Measurements from ENCODE around the gene TBC1D9B.

Gene TBC1D9B

GRCh38 chr5:179841621-179842020, 66.1 kb downstream of the TBC1D9B start:
- Mint-ChIP-seq H3K4me3 (no peak overlapping the region), H3K27me3 (ENCODE audit: low read depth) (no peaks in the 10 kb centered on the region), H3K36me3 (ENCODE audit: low read depth) (peaks cover 73% of the 10 kb centered on the region), H3K4me1 (no peaks in the 10 kb centered on the region), H3K27ac (no peak overlapping the region), H3K9me3 (peaks cover 11% of the 10 kb centered on the region)
- no peak for TF ChIP-seq CTCF (IDR thresholded peaks at IDR 0.05; ENCODE audit: unreplicated experiment in 3 of 3)

GRCh38 chr5:179840766-179841165, 66.9 kb downstream of the TBC1D9B start:
- no peaks in the 10 kb centered on the region for H3K27me3 Mint-ChIP-seq (ENCODE audit: low read depth)
- peaks cover 5% of the 10 kb centered on the region for H3K9me3 Mint-ChIP-seq

GRCh38 chr5:179840321-179840720, 67.4 kb downstream of the TBC1D9B start:
- H3K36me3 Mint-ChIP-seq (ENCODE audit: low read depth), result peaks cover 86% of the 10 kb centered on the region

More at GRCh38 chr5:179840766-179841165, 66.9 kb downstream of the TBC1D9B start:
- no peak for TF ChIP-seq CTCF (IDR thresholded peaks at IDR 0.05; ENCODE audit: unreplicated experiment in 3 of 3)
- H3K4me3 Mint-ChIP-seq, result no peak overlapping the region
- H3K36me3 Mint-ChIP-seq (ENCODE audit: low read depth), result peaks cover 82% of the 10 kb centered on the region
- H3K27ac Mint-ChIP-seq, result no peak overlapping the region
- no peaks in the 10 kb centered on the region for H3K4me1 Mint-ChIP-seq

DNA sequence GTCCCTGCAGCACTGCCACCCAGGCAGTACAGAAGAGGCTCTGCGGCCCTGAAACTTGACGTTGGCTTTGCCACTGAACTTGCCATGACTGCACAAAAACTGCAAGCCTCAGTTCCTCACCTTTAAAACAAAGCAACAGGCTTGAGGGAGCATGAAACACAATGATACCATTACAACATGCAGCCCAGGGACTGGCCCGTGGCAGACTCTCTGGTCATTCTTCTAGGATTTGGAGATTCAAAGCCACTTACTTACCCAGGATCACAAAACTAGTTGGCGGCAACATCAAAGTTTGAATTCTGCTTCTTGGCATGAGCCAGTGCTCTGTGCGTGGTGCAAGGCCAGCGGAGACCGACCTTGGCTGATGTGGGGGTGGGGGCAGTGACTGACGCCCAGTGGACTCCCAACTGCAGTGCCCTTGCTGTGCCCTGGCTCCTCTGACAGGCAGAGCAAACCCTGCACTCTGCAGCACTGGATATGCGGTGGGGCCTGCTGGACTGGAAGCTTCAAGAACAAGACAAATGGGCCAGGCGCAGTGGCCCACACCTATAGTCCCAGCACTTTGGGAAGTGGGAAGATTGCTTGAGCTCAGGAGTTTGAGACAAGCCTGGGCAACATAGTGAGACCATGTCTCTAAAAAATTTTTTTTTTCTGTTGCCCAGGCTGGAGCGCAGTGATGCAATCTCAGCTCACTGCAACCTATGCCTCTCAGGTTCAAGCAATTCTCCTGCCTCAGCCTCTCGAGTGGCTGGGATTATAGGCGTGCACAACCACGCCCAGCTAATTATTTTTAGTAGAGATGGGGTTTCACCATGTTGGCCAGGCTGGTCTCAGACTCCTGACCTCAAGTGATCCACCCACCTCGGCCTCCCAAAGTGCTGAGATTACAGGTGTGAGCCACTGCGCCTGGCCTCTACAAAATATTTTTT, 68.1 kb downstream of the TBC1D9B start:
- Mint-ChIP-seq H3K27ac (peak overlapping the region in 1 of 3 experiments; percentile 49), H3K4me3 (no peak overlapping the region), H3K4me1 (no peaks in the 10 kb centered on the region), H3K9me3 (no peaks in the 10 kb centered on the region), H3K27me3 (ENCODE audit: low read depth) (no peaks in the 10 kb centered on the region), H3K36me3 (ENCODE audit: low read depth) (peaks cover 85% of the 10 kb centered on the region)
- TF ChIP-seq CTCF (IDR thresholded peaks at IDR 0.05; ENCODE audit: unreplicated experiment in 3 of 3), result no peak

More at GRCh38 chr5:179840321-179840720, 67.4 kb downstream of the TBC1D9B start:
- H3K27me3 Mint-ChIP-seq (ENCODE audit: low read depth), result no peaks in the 10 kb centered on the region
- H3K9me3 Mint-ChIP-seq, result peaks cover 4% of the 10 kb centered on the region
- no peak for TF ChIP-seq CTCF (IDR thresholded peaks at IDR 0.05; ENCODE audit: unreplicated experiment in 3 of 3)
- no peak overlapping the region for H3K27ac Mint-ChIP-seq
- H3K4me1 Mint-ChIP-seq, result no peaks in the 10 kb centered on the region
- H3K4me3 Mint-ChIP-seq, result no peak overlapping the region

GRCh38 chr5:179837076-179838011, 70.4 kb downstream of the TBC1D9B start:
- Mint-ChIP-seq H3K4me3 (no peak overlapping the region), H3K27ac (no peak overlapping the region), H3K4me1 (no peaks in the 10 kb centered on the region), H3K36me3 (ENCODE audit: low read depth) (peaks cover 83% of the 10 kb centered on the region), H3K27me3 (ENCODE audit: low read depth) (no peaks in the 10 kb centered on the region), H3K9me3 (peaks cover 6% of the 10 kb centered on the region)
- TF ChIP-seq CTCF (IDR thresholded peaks at IDR 0.05; ENCODE audit: unreplicated experiment in 3 of 3), result no peak
